GM12891 (cell line): ENCODE measurements around the gene AMOTL2.

Source experiments
- DNase-seq: peaks from one replicate; pipeline ENCODE4 v3.0.0; 2011; ENCODE audit warnings: low spot score; ENCODE audit not compliant: insufficient read length
- FAIRE-seq: peaks from 2 replicates; lab custom pipeline; 2011; peaks lifted over from hg19 to GRCh38; lab: Jason Lieb, UNC
- PAX5 ChIP-seq: IDR thresholded peaks from 2 replicates; pipeline ENCODE4 v1.6.1; 2011; ENCODE audit warnings: low read length, moderate library complexity, mild to moderate bottlenecking; ENCODE audit not compliant: insufficient read depth, severe bottlenecking
- POLR2A ChIP-seq: IDR thresholded peaks from 2 replicates; pipeline ENCODE4 v1.6.1; 2011; ENCODE audit warnings: low read depth, low read length, control low read depth
- POLR2AphosphoS5 ChIP-seq: IDR thresholded peaks from 2 replicates; pipeline ENCODE4 v1.6.1; 2011; ENCODE audit warnings: low read depth, low read length, control low read depth
- POU2F2 ChIP-seq: IDR thresholded peaks from 2 replicates; pipeline ENCODE4 v1.6.1; 2011; ENCODE audit warnings: low read depth, mild to moderate bottlenecking, control low read depth, low read length, moderate library complexity
- SPI1 ChIP-seq: IDR thresholded peaks from 2 replicates; pipeline ENCODE4 v1.6.1; 2011; ENCODE audit warnings: low read depth, low read length, control low read depth
- TAF1 ChIP-seq: IDR thresholded peaks from 2 replicates; pipeline ENCODE4 v1.6.1; 2011; ENCODE audit warnings: low read depth, low read length, control low read depth

The AMOTL2 gene

GRCh38 chr3:134394380-134394779 lies 20.1 kb upstream of the AMOTL2 start:
- no peak for TF ChIP-seq POLR2AphosphoS5
- no peak for TF ChIP-seq POLR2A
- no peak for TF ChIP-seq POU2F2
- TF ChIP-seq PAX5: no peak
- TF ChIP-seq SPI1: no peak
- TF ChIP-seq TAF1: no peak
- DNase-seq (no peak), FAIRE-seq (no peak)

GRCh38 chr3:134393074-134393473 lies 18.8 kb upstream of the AMOTL2 start:
- DNase-seq: no peak
- TF ChIP-seq SPI1 (no peak), POLR2AphosphoS5 (no peak), PAX5 (no peak), POU2F2 (no peak), TAF1 (no peak), POLR2A (no peak)
- FAIRE-seq: no peak

GRCh38 chr3:134392336-134392983 lies 18.2 kb upstream of the AMOTL2 start:
- no peak for TF ChIP-seq TAF1
- no peak for TF ChIP-seq POLR2A
- no peak for TF ChIP-seq SPI1
- TF ChIP-seq PAX5: no peak
- TF ChIP-seq POU2F2: no peak
- no peak for TF ChIP-seq POLR2AphosphoS5
- DNase-seq: no peak
- no peak for FAIRE-seq

GRCh38 chr3:134389865-134390264 lies 15.6 kb upstream of the AMOTL2 start:
- FAIRE-seq (no peak), DNase-seq (no peak)
- no peak for TF ChIP-seq TAF1
- TF ChIP-seq PAX5: no peak
- TF ChIP-seq POLR2AphosphoS5: no peak
- TF ChIP-seq SPI1: no peak
- TF ChIP-seq POLR2A: no peak
- no peak for TF ChIP-seq POU2F2

GRCh38 chr3:134388788-134389485 lies 14.7 kb upstream of the AMOTL2 start:
- TF ChIP-seq SPI1: no peak
- no peak for TF ChIP-seq TAF1
- no peak for TF ChIP-seq PAX5
- TF ChIP-seq POU2F2: no peak
- no peak for TF ChIP-seq POLR2A
- TF ChIP-seq POLR2AphosphoS5: no peak
- FAIRE-seq (no peak), DNase-seq (no peak)

GRCh38 chr3:134388292-134388691 lies 14.0 kb upstream of the AMOTL2 start:
- DNase-seq: no peak
- TF ChIP-seq POLR2AphosphoS5: no peak
- no peak for TF ChIP-seq PAX5
- no peak for TF ChIP-seq TAF1
- no peak for TF ChIP-seq POLR2A
- no peak for TF ChIP-seq SPI1
- TF ChIP-seq POU2F2: no peak
- no peak for FAIRE-seq

GRCh38 chr3:134387293-134387692 lies 13.0 kb upstream of the AMOTL2 start:
- DNase-seq (no peak), FAIRE-seq (no peak)
- no peak for TF ChIP-seq TAF1
- no peak for TF ChIP-seq PAX5
- TF ChIP-seq SPI1: no peak
- TF ChIP-seq POLR2AphosphoS5: no peak
- no peak for TF ChIP-seq POU2F2
- TF ChIP-seq POLR2A: no peak

- FAIRE-seq (no peak), DNase-seq (no peak)
- TF ChIP-seq SPI1 (no peak), PAX5 (no peak), POU2F2 (no peak), POLR2A (no peak), TAF1 (no peak), POLR2AphosphoS5 (no peak)
Observed at GRCh38 chr3:134384963-134385362, 10.7 kb upstream of the AMOTL2 start.

GRCh38 chr3:134381831-134382442 lies 7.7 kb upstream of the AMOTL2 start:
- FAIRE-seq (no peak), DNase-seq (no peak)
- TF ChIP-seq TAF1 (no peak), POLR2AphosphoS5 (no peak), SPI1 (no peak), POLR2A (no peak), PAX5 (no peak), POU2F2 (no peak)

GRCh38 chr3:134381076-134381475 lies 6.8 kb upstream of the AMOTL2 start:
- FAIRE-seq: no peak
- TF ChIP-seq SPI1 (no peak), POU2F2 (no peak), POLR2AphosphoS5 (no peak)
- no peak for DNase-seq

GRCh38 chr3:134380249-134380648 lies 6.0 kb upstream of the AMOTL2 start:
- FAIRE-seq: no peak
- no peak for TF ChIP-seq TAF1
- no peak for TF ChIP-seq POLR2A
- TF ChIP-seq POLR2AphosphoS5: no peak
- TF ChIP-seq SPI1: peak; percentile 48
- no peak for DNase-seq
